Peyer's patch (tissue), 4 donors: ENCODE data around the gene COL27A1.
"Not testable (repeated sequence)": the region's sequence is repeated elsewhere in the genome, so short reads cannot be mapped to it uniquely, and the experiment has no call there.

Experiments used
- POLR2A ChIP-seq, 2 donors: fragments of 450-650 bp; IDR thresholded peaks; one replicate each; pipeline ENCODE4 v1.5.1; 2017; ENCODE audit warnings: antibody characterized with exemption in 2 of 2, mild to moderate bottlenecking in 2 of 2, moderate library complexity in 2 of 2
- TF ChIP-seq, protein P1 (sequence below), 6 experiments: fragments of 450-650 bp in 4 of 6; fragments of 200-600 bp in 2 of 6; sonication (generic) in 1 of 6; IDR thresholded peaks; one replicate each; pipeline ENCODE4 v1.5.1; 2017 to 2019; ENCODE audit warnings: antibody characterized with exemption in 6 of 6, mild to moderate bottlenecking in 3 of 6, moderate library complexity in 1 of 6

DNA sequence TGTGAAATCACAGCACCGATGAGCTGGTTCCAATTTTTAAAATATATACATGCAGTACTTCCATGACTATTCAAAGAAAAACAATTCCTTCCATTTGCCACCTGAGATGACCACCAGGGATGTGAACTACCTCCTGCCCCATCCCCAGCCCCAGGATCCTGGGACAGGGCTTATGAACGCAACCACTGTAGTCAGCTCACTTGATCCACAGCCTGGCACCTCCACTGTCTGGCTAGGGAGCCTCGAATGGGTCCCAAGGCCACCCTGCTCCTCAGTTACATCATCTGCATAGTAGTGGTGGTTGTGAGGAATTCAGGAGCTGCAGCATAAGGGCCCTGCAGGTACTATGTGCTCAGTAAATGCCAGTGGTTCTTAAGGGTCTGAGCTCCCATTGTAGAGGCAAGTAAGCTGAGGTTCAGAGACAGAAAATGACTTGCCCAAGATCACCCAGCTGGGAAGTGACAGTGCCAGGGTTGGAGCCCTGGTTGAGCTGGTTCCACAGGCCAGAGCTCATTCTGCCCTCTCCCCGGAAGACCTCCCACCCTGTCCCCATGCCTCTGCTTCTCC, 177.2 kb downstream of the COL27A1 start:
- TF ChIP-seq, protein P1, sequence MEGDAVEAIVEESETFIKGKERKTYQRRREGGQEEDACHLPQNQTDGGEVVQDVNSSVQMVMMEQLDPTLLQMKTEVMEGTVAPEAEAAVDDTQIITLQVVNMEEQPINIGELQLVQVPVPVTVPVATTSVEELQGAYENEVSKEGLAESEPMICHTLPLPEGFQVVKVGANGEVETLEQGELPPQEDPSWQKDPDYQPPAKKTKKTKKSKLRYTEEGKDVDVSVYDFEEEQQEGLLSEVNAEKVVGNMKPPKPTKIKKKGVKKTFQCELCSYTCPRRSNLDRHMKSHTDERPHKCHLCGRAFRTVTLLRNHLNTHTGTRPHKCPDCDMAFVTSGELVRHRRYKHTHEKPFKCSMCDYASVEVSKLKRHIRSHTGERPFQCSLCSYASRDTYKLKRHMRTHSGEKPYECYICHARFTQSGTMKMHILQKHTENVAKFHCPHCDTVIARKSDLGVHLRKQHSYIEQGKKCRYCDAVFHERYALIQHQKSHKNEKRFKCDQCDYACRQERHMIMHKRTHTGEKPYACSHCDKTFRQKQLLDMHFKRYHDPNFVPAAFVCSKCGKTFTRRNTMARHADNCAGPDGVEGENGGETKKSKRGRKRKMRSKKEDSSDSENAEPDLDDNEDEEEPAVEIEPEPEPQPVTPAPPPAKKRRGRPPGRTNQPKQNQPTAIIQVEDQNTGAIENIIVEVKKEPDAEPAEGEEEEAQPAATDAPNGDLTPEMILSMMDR (IDR thresholded peaks at IDR 0.05): not testable (repeated sequence)
- TF ChIP-seq POLR2A (IDR thresholded peaks at IDR 0.05): not testable (repeated sequence)
